Measurements from ENCODE around the gene NIPBL.

DNA sequence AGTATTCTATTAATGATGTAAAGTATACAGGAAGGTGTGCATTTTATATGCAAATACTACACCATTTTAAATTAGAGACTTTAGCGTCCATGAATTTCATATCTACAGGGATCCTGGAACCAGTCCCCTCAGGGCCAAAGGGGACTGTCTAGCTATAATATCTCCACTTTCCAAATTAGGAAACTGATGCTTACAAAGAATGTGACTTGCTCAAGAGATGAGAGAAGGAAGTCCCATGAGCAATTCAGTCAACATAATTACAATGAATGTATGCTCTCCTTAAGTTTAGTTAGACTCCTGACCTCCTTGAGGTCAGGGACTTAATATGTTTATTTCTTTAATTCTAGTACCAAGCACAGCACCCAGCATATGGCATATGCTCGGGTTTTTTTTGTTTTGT is 23.7 kb downstream of the NIPBL start:
- TF ChIP-seq SOX15 (CRISPR knock-in tag; IDR thresholded peaks at IDR 0.05) (no peak), NR2C2 (CRISPR knock-in tag; IDR thresholded peaks at IDR 0.05) (no peak), ZNF396 (CRISPR knock-in tag; IDR thresholded peaks at IDR 0.05; ENCODE audit: borderline replicate concordance) (no peak), OVOL2 (CRISPR knock-in tag; IDR thresholded peaks at IDR 0.05; ENCODE audit: borderline replicate concordance) (no peak), FOXP1 (CRISPR knock-in tag; IDR thresholded peaks at IDR 0.05; ENCODE audit: borderline replicate concordance) (no peak), ZNF671 (CRISPR knock-in tag; IDR thresholded peaks at IDR 0.05) (no peak), SP1 (CRISPR knock-in tag; conservative IDR thresholded peaks at IDR 0.05) (no peak), TCF7 (CRISPR knock-in tag; IDR thresholded peaks at IDR 0.05; ENCODE audit: low read depth) (no peak), TEAD4 (CRISPR knock-in tag; IDR thresholded peaks at IDR 0.05) (no peak)
- TF ChIP-seq, protein P1, sequence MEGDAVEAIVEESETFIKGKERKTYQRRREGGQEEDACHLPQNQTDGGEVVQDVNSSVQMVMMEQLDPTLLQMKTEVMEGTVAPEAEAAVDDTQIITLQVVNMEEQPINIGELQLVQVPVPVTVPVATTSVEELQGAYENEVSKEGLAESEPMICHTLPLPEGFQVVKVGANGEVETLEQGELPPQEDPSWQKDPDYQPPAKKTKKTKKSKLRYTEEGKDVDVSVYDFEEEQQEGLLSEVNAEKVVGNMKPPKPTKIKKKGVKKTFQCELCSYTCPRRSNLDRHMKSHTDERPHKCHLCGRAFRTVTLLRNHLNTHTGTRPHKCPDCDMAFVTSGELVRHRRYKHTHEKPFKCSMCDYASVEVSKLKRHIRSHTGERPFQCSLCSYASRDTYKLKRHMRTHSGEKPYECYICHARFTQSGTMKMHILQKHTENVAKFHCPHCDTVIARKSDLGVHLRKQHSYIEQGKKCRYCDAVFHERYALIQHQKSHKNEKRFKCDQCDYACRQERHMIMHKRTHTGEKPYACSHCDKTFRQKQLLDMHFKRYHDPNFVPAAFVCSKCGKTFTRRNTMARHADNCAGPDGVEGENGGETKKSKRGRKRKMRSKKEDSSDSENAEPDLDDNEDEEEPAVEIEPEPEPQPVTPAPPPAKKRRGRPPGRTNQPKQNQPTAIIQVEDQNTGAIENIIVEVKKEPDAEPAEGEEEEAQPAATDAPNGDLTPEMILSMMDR (IDR thresholded peaks at IDR 0.05): no peak
- TF ChIP-seq, protein P2, sequence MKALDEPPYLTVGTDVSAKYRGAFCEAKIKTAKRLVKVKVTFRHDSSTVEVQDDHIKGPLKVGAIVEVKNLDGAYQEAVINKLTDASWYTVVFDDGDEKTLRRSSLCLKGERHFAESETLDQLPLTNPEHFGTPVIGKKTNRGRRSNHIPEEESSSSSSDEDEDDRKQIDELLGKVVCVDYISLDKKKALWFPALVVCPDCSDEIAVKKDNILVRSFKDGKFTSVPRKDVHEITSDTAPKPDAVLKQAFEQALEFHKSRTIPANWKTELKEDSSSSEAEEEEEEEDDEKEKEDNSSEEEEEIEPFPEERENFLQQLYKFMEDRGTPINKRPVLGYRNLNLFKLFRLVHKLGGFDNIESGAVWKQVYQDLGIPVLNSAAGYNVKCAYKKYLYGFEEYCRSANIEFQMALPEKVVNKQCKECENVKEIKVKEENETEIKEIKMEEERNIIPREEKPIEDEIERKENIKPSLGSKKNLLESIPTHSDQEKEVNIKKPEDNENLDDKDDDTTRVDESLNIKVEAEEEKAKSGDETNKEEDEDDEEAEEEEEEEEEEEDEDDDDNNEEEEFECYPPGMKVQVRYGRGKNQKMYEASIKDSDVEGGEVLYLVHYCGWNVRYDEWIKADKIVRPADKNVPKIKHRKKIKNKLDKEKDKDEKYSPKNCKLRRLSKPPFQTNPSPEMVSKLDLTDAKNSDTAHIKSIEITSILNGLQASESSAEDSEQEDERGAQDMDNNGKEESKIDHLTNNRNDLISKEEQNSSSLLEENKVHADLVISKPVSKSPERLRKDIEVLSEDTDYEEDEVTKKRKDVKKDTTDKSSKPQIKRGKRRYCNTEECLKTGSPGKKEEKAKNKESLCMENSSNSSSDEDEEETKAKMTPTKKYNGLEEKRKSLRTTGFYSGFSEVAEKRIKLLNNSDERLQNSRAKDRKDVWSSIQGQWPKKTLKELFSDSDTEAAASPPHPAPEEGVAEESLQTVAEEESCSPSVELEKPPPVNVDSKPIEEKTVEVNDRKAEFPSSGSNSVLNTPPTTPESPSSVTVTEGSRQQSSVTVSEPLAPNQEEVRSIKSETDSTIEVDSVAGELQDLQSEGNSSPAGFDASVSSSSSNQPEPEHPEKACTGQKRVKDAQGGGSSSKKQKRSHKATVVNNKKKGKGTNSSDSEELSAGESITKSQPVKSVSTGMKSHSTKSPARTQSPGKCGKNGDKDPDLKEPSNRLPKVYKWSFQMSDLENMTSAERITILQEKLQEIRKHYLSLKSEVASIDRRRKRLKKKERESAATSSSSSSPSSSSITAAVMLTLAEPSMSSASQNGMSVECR (CRISPR knock-in tag; IDR thresholded peaks at IDR 0.05; ENCODE audit: borderline replicate concordance): no peak
- TF ChIP-seq, protein P3, sequence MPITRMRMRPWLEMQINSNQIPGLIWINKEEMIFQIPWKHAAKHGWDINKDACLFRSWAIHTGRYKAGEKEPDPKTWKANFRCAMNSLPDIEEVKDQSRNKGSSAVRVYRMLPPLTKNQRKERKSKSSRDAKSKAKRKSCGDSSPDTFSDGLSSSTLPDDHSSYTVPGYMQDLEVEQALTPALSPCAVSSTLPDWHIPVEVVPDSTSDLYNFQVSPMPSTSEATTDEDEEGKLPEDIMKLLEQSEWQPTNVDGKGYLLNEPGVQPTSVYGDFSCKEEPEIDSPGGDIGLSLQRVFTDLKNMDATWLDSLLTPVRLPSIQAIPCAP (CRISPR knock-in tag; IDR thresholded peaks at IDR 0.05): no peak
- TF ChIP-seq, protein P4, sequence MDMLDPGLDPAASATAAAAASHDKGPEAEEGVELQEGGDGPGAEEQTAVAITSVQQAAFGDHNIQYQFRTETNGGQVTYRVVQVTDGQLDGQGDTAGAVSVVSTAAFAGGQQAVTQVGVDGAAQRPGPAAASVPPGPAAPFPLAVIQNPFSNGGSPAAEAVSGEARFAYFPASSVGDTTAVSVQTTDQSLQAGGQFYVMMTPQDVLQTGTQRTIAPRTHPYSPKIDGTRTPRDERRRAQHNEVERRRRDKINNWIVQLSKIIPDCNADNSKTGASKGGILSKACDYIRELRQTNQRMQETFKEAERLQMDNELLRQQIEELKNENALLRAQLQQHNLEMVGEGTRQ (CRISPR knock-in tag; IDR thresholded peaks at IDR 0.05): no peak

Measured in WTC11 (cell line).